H54 (cell line): ENCODE data around the gene SPRR2A.
"Not testable (repeated sequence)": the region's sequence is repeated elsewhere in the genome, so short reads cannot be mapped to it uniquely, and the experiment has no call there.

ENCODE experiments used
- DNase-seq: peaks from one replicate; pipeline ENCODE4 v3.0.0; 2011; ENCODE audit warnings: low spot score, mixed read lengths; ENCODE audit not compliant: insufficient read length
- FAIRE-seq: peaks from 3 replicates; lab custom pipeline; 2011; peaks lifted over from hg19 to GRCh38; lab: Jason Lieb, UNC
- POLR2A ChIP-seq: IDR thresholded peaks from 2 replicates; pipeline ENCODE4 v1.6.1; 2011; ENCODE audit warnings: low read depth, mild to moderate bottlenecking, low read length

Gene SPRR2A

GRCh38 chr1:153057375-153057774 lies at the start of gene SPRR2A:
SPRR2A (minus strand) TSS chr1:153057512; CDS start chr1:153056735, 777 bp downstream.
- FAIRE-seq (no peak), DNase-seq (no peak)
- no peak for TF ChIP-seq POLR2A

GRCh38 chr1:153100245-153100644 lies 42.9 kb upstream of the SPRR2A start:
- FAIRE-seq (peak; percentile 11), DNase-seq (no peak)
- no peak for TF ChIP-seq POLR2A

GRCh38 chr1:153099461-153100045 lies 42.2 kb upstream of the SPRR2A start:
- FAIRE-seq (no peak), DNase-seq (no peak)
- TF ChIP-seq POLR2A: no peak

- no peak for FAIRE-seq
- TF ChIP-seq POLR2A: no peak
- DNase-seq: no peak
Observed at GRCh38 chr1:153095764-153096163, 38.5 kb upstream of the SPRR2A start.

GRCh38 chr1:153094426-153094825 lies 37.1 kb upstream of the SPRR2A start, which contains the start of gene SPRR2E:
SPRR2E (minus strand) TSS chr1:153094526; CDS start chr1:153093751, 775 bp downstream.
- TF ChIP-seq POLR2A: no peak
- DNase-seq (no peak), FAIRE-seq (no peak)

- DNase-seq (no peak), FAIRE-seq (no peak)
- no peak for TF ChIP-seq POLR2A
Observed at GRCh38 chr1:153087652-153088051, 30.3 kb upstream of the SPRR2A start.

- TF ChIP-seq POLR2A: no peak
- no peak for FAIRE-seq
- no peak for DNase-seq
Observed at GRCh38 chr1:153081736-153082135, 24.4 kb upstream of the SPRR2A start.

GRCh38 chr1:153072806-153073726 lies 15.8 kb upstream of the SPRR2A start:
- DNase-seq (no peak), FAIRE-seq (no peak)
- no peak for TF ChIP-seq POLR2A

GRCh38 chr1:153071511-153071910 lies 14.2 kb upstream of the SPRR2A start, which contains the start of gene SPRR2B:
SPRR2B (minus strand) TSS chr1:153071611; CDS start chr1:153070839, 772 bp downstream.
- no peak for TF ChIP-seq POLR2A
- no peak for DNase-seq
- no peak for FAIRE-seq

GRCh38 chr1:153070243-153070642 lies 12.9 kb upstream of the SPRR2A start:
- no peak for TF ChIP-seq POLR2A
- DNase-seq: no peak
- FAIRE-seq: no peak

GRCh38 chr1:153058826-153059784 lies 1.8 kb upstream of the SPRR2A start:
- FAIRE-seq (no peak), DNase-seq (no peak)
- TF ChIP-seq POLR2A: no peak

GRCh38 chr1:153058154-153058553 lies 842 bp upstream of the SPRR2A start:
- DNase-seq: no peak
- no peak for TF ChIP-seq POLR2A
- no peak for FAIRE-seq

- not testable (repeated sequence) for DNase-seq, FAIRE-seq
Observed at GRCh38 chr1:153056111-153056510, 1.2 kb downstream of the SPRR2A start.
